BJ (cell line): ENCODE results near the gene KCND2. TPM values are rescaled to one million over a fixed set of nuclear protein-coding genes. Genes with fewer than 3 reads are reported as not detected.
"Not testable (repeated sequence)": the region's sequence is repeated elsewhere in the genome, so short reads cannot be mapped to it uniquely, and the experiment has no call there.

Experiments
- CTCF ChIA-PET: fragments of 350-600 bp; formaldehyde crosslinking; extraction: SDS; loops from one replicate; lab custom pipeline; 2021; ENCODE audit warnings: antibody characterized with exemption, inconsistent platforms; lab: Yijun Ruan, JAX
- POLR2A ChIA-PET: fragments of 300-600 bp; sonication (Branson Sonifier 250); formaldehyde crosslinking; extraction: SDS; loops from one replicate; lab custom pipeline; 2021; ENCODE audit warnings: antibody characterized with exemption; lab: Charles Lee
- DNase-seq: peaks from one replicate; pipeline ENCODE4 v3.0.0-alpha.2; 2011; ENCODE audit warnings: low read depth
- H3K27me3 ChIP-seq: 2 replicates; pipeline ENCODE4 v1.6.0; 2011; ENCODE audit warnings: low read length; ENCODE audit not compliant: control insufficient read depth, insufficient read depth
- H3K36me3 ChIP-seq: 2 replicates; pipeline ENCODE4 v1.5.1; 2011; ENCODE audit warnings: low read length; ENCODE audit not compliant: control insufficient read depth, insufficient read depth
- H3K4me3 ChIP-seq: 2 replicates; pipeline ENCODE4 v1.5.1; 2011; ENCODE audit warnings: low read depth, mild to moderate bottlenecking, control low read depth, low read length
- CTCF ChIP-seq: IDR thresholded peaks from 2 replicates; pipeline ENCODE4 v1.5.1; 2011; ENCODE audit warnings: low read depth, mild to moderate bottlenecking, control low read depth, inconsistent platforms, low read length, moderate library complexity; ENCODE audit not compliant: insufficient read depth
- polyA plus RNA-seq: library from polyadenylated mRNA; depleted of rRNA; stranded (reverse); fragments of >200 nt; gene quantifications from 2 replicates; pipeline ENCODE4 v1.2.3, GENCODE V29; 2011

Gene KCND2
- polyA plus RNA-seq, 1 experiment: not detected

GRCh38 chr7:120770206-120770605, 497.2 kb downstream of the KCND2 start:
- no peak for DNase-seq
- POLR2A ChIA-PET: no interaction called here
- H3K36me3 ChIP-seq: no peaks in the 10 kb centered on the region
- H3K27me3 ChIP-seq: no peaks in the 10 kb centered on the region
- no peak overlapping the region for H3K4me3 ChIP-seq
- CTCF ChIA-PET: no interaction called here
- no peak for TF ChIP-seq CTCF

- CTCF ChIA-PET: interaction anchor here (1.2 to 2.3 kb wide), 2 partner anchors 17 to 18 kb away, joined by 3 to 6 read pairs; no protein-coding TSS in a partner anchor
- POLR2A ChIA-PET: no interaction called here
- Histone ChIP-seq H3K36me3 (no peaks in the 10 kb centered on the region), H3K27me3 (no peaks in the 10 kb centered on the region), H3K4me3 (no peak overlapping the region)
- TF ChIP-seq CTCF: no peak
- no peak for DNase-seq
These were observed 501.5 kb downstream of the KCND2 start for GRCh38 chr7:120774481-120774880.

DNA sequence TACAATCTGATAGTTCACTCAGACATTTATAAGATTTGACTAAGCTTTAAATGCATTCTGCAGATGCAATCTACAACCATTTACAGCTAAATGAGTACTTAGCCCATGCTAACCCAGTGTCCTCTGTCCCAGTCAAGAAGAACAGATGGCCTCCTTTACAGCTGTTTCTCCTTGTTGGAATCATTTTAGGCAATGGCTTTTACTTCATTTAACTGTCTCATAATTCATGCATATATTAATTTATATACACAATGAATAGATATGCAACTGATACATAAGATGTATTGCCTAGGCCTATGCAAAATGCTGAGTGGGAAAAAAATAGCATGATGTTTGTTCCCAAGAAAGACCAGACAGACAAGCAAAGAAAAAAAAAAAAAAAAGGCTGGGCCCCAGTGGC, 502.8 kb downstream of the KCND2 start:
- ChIA-PET CTCF (interaction anchor here (1.2 to 2.3 kb wide), 2 partner anchors 15 to 17 kb away, joined by 3 to 6 read pairs; no protein-coding TSS in a partner anchor), POLR2A (no interaction called here)

DNA sequence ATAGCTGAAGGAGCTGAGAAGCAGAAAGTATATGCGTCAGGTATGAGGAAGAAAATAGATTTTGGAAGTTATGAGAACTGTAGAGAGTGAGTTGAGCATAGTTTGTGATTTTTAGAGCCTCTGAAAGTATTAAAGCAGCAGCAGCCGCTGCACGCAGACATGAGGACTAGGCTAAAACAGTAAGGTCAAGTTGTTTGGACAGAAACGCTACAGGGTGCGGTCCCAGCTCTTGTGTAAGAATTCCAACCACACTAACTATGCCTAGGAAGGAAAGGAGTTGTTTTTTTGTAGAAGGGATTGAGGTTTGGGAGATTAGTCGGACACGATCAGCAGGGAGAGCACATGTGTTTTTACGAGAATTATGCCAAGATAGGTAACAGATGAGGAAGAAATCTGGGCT, 506.1 kb downstream of the KCND2 start:
- DNase-seq, POLR2A ChIA-PET, H3K4me3 ChIP-seq, H3K36me3 ChIP-seq, H3K27me3 ChIP-seq: not testable (repeated sequence)
- CTCF ChIA-PET: interaction anchor here (1.2 kb wide), 1 partner anchor 13 kb away, joined by 3 read pairs; no protein-coding TSS in a partner anchor

More for the DNA sequence above, 502.8 kb downstream of the KCND2 start:
- TF ChIP-seq CTCF: no peak
- H3K4me3 ChIP-seq: no peak overlapping the region
- H3K27me3 ChIP-seq: no peaks in the 10 kb centered on the region
- no peaks in the 10 kb centered on the region for H3K36me3 ChIP-seq
- DNase-seq: no peak

GRCh38 chr7:120780451-120780850, 507.5 kb downstream of the KCND2 start:
- H3K4me3 ChIP-seq, H3K36me3 ChIP-seq, POLR2A ChIA-PET, H3K27me3 ChIP-seq, DNase-seq: not testable (repeated sequence)
- CTCF ChIA-PET: interaction anchor here (1.0 kb wide), 1 partner anchor 12 kb away, joined by 3 read pairs; no protein-coding TSS in a partner anchor

DNA sequence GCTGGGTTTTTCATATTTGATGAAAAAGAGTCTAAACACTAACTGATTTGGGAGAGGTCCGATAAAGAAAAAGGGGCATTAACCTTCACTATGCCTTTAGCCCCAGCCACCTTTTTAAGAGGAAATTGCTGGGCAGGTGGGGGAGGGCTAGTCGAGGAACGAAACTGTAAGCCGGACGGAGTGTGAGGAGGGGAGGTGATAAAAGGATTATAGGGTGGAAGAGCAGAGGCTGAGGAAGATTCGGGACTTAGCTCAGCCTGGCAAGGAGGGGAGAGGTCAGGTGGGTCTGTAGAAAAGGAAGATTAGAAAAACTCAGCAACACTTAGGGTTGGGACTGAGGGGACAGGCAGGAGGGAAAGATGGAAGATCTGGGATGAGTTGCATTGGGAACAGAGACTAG, 508.0 kb downstream of the KCND2 start:
- ChIA-PET CTCF (interaction anchor here (1.0 kb wide), 1 partner anchor 11 kb away, joined by 3 read pairs; no protein-coding TSS in a partner anchor), POLR2A (no interaction called here)
- no peaks in the 10 kb centered on the region for H3K36me3 ChIP-seq
- no peaks in the 10 kb centered on the region for H3K27me3 ChIP-seq
- DNase-seq: no peak
- H3K4me3 ChIP-seq: no peak overlapping the region
- TF ChIP-seq CTCF: no peak

DNA sequence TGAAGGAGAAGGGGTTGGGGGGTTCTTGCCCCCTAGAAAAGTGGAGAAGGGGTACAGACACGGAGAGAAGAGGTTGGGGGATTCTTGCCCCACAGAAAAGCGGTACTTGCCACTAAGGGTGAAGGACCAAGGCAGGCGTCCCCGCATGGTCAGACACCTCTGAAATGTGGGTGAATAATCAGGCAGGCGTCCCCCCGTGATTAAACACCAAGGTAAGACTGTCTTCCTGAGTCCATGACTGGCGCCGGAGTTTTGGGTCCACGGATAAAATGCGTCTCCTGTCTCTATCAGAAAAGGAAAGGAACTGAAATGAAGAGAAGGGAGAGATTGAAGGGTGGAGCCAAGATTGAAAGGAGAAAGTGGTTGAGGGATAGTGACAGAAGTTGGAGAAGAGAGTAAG, 508.9 kb downstream of the KCND2 start:
- H3K4me3 ChIP-seq, H3K27me3 ChIP-seq, H3K36me3 ChIP-seq, POLR2A ChIA-PET, CTCF ChIA-PET, DNase-seq: not testable (repeated sequence)
